CD4-positive, alpha-beta T cell (primary cell): Measurements from ENCODE around the gene CD4. TPM values are rescaled to one million over a fixed set of nuclear protein-coding genes. Genes with fewer than 3 reads are reported as not detected.
"Not testable (repeated sequence)": the region's sequence is repeated elsewhere in the genome, so short reads cannot be mapped to it uniquely, and the experiment has no call there.

Source experiments
- ATAC-seq: fragments of 200-7000 bp; cut with Tn5 transposase; one replicate; pipeline ENCODE4 v1.10.0; 2022; ENCODE audit warnings: mild to moderate bottlenecking; ENCODE audit not compliant: poor library complexity
- CTCF ChIA-PET: fragments of 350-600 bp; sonication (Branson Sonifier 250); formaldehyde crosslinking; loops from one replicate; lab custom pipeline; 2021; ENCODE audit warnings: antibody characterized with exemption, inconsistent platforms; lab: Charles Lee
- POLR2A ChIA-PET: fragments of 350-600 bp; sonication (Branson Sonifier 250); formaldehyde crosslinking; loops from one replicate; lab custom pipeline; 2021; ENCODE audit warnings: antibody characterized with exemption, inconsistent platforms; lab: Charles Lee
- DNase-seq, 14 experiments: peaks; one replicate each; pipeline ENCODE4 v3.0.0-alpha.2; 2013 to 2020; ENCODE audit warnings: mixed read lengths in 2 of 14
- H3K27ac ChIP-seq, 2 donors: one replicate each; pipeline versions ENCODE4 v1.5.1 to v1.7.0; 2013; ENCODE audit warnings: low read length in 2 of 2, low read depth in 1 of 2, mild to moderate bottlenecking in 1 of 2
- H3K27me3 ChIP-seq, 2 experiments: 1 replicate in 1 of 2; 2 replicates in 1 of 2; pipeline versions ENCODE4 v1.6.1 to v1.7.0; 2013; ENCODE audit warnings: low read length in 2 of 2, control low read depth in 1 of 2, mild to moderate bottlenecking in 1 of 2, moderate library complexity in 1 of 2; ENCODE audit not compliant: insufficient read depth in 2 of 2, control insufficient read depth in 1 of 2
- H3K36me3 ChIP-seq: one replicate; pipeline ENCODE4 v1.6.1; 2013; ENCODE audit warnings: low read length, control low read depth; ENCODE audit not compliant: insufficient read depth
- H3K4me1 ChIP-seq: one replicate; pipeline ENCODE4 v1.6.1; 2013; ENCODE audit warnings: low read length, control low read depth; ENCODE audit not compliant: insufficient read depth
- H3K4me3 ChIP-seq: one replicate; pipeline ENCODE4 v1.5.1; 2013; ENCODE audit warnings: mild to moderate bottlenecking, low read length, moderate library complexity
- H3K9me3 ChIP-seq, 2 experiments: 1 replicate in 1 of 2; 2 replicates in 1 of 2; pipeline versions ENCODE4 v1.6.1 to v1.7.0; 2013; ENCODE audit warnings: low read length in 2 of 2, mild to moderate bottlenecking in 2 of 2, control low read depth in 1 of 2, moderate library complexity in 1 of 2; ENCODE audit not compliant: control insufficient read depth in 1 of 2, insufficient read depth in 1 of 2
- H3K27ac Mint-ChIP-seq: one replicate; pipeline ENCODE4 v1.8.0; 2020; ENCODE audit warnings: mixed read lengths
- H3K27me3 Mint-ChIP-seq: one replicate; pipeline ENCODE4 v1.8.0; 2021; ENCODE audit warnings: mixed read lengths
- H3K36me3 Mint-ChIP-seq: one replicate; pipeline ENCODE4 v1.8.0; 2021; ENCODE audit warnings: low read depth, mixed read lengths
- H3K4me1 Mint-ChIP-seq: one replicate; pipeline ENCODE4 v1.8.0; 2021; ENCODE audit warnings: low read depth, mixed read lengths
- H3K4me3 Mint-ChIP-seq: one replicate; pipeline ENCODE4 v1.8.0; 2020; ENCODE audit warnings: mild to moderate bottlenecking, mixed read lengths
- H3K9me3 Mint-ChIP-seq: one replicate; pipeline ENCODE4 v1.8.0; 2020; ENCODE audit warnings: mixed read lengths
- intact Hi-C, 2 experiments: fragments of 100-400 bp; cut with DNase I in 1 of 2; cut with micrococcal nuclease in 1 of 2; formaldehyde crosslinking; loops; one replicate each; pipeline versions ENCODE4 v1.15.1 to v1.9.0; 2023 to 2025; cut with DNase I, micrococcal nuclease
- polyA plus RNA-seq, 2 donors: library from polyadenylated mRNA; unstranded; fragments of 120-200 nt; gene quantifications; one replicate each; pipeline ENCODE4 v1.2.1, GENCODE V29; 2013
- total RNA-seq, 174 experiments: library from RNA in 2 of 174; stranded (reverse) in 2 of 174; gene quantifications; one replicate each; pipeline ENCODE4 v1.2.3 and lab custom pipeline; 2021 to 2026
- TF ChIP-seq, protein P1 (sequence below): fragments of 200-600 bp; IDR thresholded peaks from one replicate; pipeline ENCODE4 v1.8.0; 2022; ENCODE audit warnings: antibody characterized with exemption, mild to moderate bottlenecking

The CD4 gene
- total RNA-seq (100 to 1,000 TPM; 134 to 136 TPM), total RNA-seq (lab: John Stamatoyannopoulos, UW) (6.7 to 379 (median 205) reads per million in 172 experiments)
- 334 TPM for polyA plus RNA-seq (2013, experiment 1 of 2)
- polyA plus RNA-seq (2013, experiment 2 of 2): 313 TPM

DNA sequence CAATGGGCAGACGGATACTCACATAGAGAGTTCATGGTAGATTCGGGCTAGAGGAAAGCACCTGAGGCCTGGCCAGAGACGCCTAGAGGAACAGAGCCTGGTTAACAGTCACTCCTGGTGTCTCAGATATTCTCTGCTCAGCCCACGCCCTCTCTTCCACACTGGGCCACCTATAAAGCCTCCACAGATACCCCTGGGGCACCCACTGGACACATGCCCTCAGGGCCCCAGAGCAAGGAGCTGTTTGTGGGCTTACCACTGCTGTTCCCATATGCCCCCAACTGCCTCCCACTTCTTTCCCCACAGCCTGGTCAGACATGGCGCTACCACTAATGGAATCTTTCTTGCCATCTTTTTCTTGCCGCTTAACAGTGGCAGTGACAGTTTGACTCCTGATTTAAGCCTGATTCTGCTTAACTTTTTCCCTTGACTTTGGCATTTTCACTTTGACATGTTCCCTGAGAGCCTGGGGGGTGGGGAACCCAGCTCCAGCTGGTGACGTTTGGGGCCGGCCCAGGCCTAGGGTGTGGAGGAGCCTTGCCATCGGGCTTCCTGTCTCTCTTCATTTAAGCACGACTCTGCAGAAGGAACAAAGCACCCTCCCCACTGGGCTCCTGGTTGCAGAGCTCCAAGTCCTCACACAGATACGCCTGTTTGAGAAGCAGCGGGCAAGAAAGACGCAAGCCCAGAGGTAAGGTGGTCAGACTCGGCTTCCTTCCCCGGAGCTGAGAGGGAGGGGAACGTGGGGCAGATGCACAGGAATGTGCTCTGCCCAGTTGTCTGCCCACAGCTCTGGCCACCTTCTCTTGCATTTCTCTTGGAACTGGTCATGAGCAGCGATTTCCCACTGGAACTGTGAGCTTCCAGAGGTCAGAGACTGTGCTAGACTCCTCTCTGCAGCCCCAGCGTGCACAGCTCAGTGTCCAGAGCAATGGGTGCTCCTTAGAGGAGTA is at the start of gene CD4:
Gene CD4 (plus strand): TSS at position 557 of the 953 bp plus-strand sequence. CDS start 10,611 bp downstream, outside the sequence.
- ChIA-PET POLR2A (interaction anchor here (0.8 to 3.6 kb wide), 21 partner anchors 9 to 183 kb away, joined by 3 to 20 read pairs (median 8); partner anchors contain the start of genes C12orf57, CDCA3, CHD4 and COPS7A), CTCF (interaction anchor here (1.5 to 3.9 kb wide), 2 partner anchors 23 to 36 kb away, joined by 6 to 21 read pairs; partner anchors contain the start of genes MLF2 and PTMS)
- Mint-ChIP-seq H3K27me3 (no peaks in the 10 kb centered on the region), H3K36me3 (peaks cover 42% of the 10 kb centered on the region), H3K4me1 (peaks cover 81% of the 10 kb centered on the region), H3K27ac (peak within 1 kb of the TSS; percentile 93), H3K9me3 (no peaks in the 10 kb centered on the region), H3K4me3 (peak within 1 kb of the TSS; percentile 96)
- Histone ChIP-seq H3K36me3 (peaks cover 9% of the 10 kb centered on the region), H3K27me3 (no peaks in the 10 kb centered on the region), H3K4me1 (peaks cover 89% of the 10 kb centered on the region), H3K9me3 (no peaks in the 10 kb centered on the region), H3K4me3 (peak within 1 kb of the TSS; percentile 66), H3K27ac (peak within 1 kb of the TSS; percentile 72 to 91)
- intact Hi-C loops: loop anchor here in 1 of 2 experiments (2.0 to 5.0 kb wide), 2 partner anchors 38 to 62 kb away; partner anchors contain the start of genes CDCA3 and P3H3
- peak; percentile 48 to 91 (median 76) for DNase-seq
- ATAC-seq: peak; percentile 51
- TF ChIP-seq, protein P1, sequence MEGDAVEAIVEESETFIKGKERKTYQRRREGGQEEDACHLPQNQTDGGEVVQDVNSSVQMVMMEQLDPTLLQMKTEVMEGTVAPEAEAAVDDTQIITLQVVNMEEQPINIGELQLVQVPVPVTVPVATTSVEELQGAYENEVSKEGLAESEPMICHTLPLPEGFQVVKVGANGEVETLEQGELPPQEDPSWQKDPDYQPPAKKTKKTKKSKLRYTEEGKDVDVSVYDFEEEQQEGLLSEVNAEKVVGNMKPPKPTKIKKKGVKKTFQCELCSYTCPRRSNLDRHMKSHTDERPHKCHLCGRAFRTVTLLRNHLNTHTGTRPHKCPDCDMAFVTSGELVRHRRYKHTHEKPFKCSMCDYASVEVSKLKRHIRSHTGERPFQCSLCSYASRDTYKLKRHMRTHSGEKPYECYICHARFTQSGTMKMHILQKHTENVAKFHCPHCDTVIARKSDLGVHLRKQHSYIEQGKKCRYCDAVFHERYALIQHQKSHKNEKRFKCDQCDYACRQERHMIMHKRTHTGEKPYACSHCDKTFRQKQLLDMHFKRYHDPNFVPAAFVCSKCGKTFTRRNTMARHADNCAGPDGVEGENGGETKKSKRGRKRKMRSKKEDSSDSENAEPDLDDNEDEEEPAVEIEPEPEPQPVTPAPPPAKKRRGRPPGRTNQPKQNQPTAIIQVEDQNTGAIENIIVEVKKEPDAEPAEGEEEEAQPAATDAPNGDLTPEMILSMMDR: no peak

DNA sequence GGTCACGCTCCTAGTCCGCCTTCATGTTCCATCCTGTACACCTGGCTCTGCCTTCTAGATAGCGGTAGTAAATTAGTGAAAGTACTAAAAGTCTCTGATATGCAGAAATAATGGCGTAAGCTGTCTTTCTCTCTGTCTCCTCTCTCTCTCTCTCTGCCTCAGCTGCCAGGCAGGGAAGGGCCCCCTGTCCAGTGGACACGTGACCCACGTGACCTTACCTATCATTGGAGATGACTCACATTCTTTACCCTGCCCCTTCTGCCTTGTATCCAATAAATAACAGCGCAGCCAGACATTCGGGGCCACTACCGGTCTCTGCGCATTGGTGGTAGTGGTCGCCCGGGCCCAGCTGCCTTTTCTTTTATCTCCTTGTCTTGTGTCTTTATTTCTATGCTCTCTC is 47.2 kb upstream of the CD4 start:
- H3K4me3 Mint-ChIP-seq, DNase-seq, ATAC-seq, H3K9me3 ChIP-seq, CTCF ChIA-PET, intact Hi-C loops, H3K27me3 ChIP-seq, H3K36me3 Mint-ChIP-seq, H3K27me3 Mint-ChIP-seq, H3K9me3 Mint-ChIP-seq, H3K4me3 ChIP-seq, H3K27ac Mint-ChIP-seq, POLR2A ChIA-PET, H3K36me3 ChIP-seq, H3K27ac ChIP-seq: not testable (repeated sequence)
- peaks cover 16% of the 10 kb centered on the region for H3K4me1 ChIP-seq
- peaks cover 15% of the 10 kb centered on the region for H3K4me1 Mint-ChIP-seq

DNA sequence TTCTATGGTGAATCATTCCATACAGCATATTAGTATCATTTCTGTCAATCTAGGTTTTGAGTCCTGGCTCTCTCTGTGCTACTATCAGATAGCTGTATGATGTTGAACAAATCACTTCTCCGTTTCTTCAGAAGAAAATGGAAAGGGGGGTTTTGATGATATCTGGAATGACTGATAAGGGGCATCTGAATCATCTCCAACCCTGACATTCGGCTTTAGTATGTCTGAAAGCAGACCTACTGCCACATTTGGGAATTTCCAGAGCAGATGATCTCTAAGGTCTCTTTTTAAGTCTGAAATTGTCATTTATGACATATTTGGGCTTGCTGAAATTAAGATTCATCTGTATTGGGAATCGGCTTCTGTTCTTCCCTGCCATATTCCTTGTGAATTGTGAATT is 46.5 kb upstream of the CD4 start:
- ATAC-seq: no peak
- H3K4me3 Mint-ChIP-seq: no peak overlapping the region
- intact Hi-C loops: no loop called here
- no peak overlapping the region for H3K4me3 ChIP-seq
- POLR2A ChIA-PET: no interaction called here
- peaks cover 0 to 6% of the 10 kb centered on the region in 2 experiments for H3K9me3 ChIP-seq
- no peak overlapping the region for H3K27ac ChIP-seq
- H3K9me3 Mint-ChIP-seq: no peaks in the 10 kb centered on the region
- CTCF ChIA-PET: no interaction called here
- peaks cover 16% of the 10 kb centered on the region for H3K4me1 ChIP-seq
- H3K36me3 ChIP-seq: peaks cover 10% of the 10 kb centered on the region
- no peaks in the 10 kb centered on the region for H3K27me3 ChIP-seq
- H3K27ac Mint-ChIP-seq: no peak overlapping the region
- H3K36me3 Mint-ChIP-seq: peaks cover 16% of the 10 kb centered on the region
- DNase-seq: no peak
- TF ChIP-seq, protein P1: no peak
- no peaks in the 10 kb centered on the region for H3K27me3 Mint-ChIP-seq
- peaks cover 15% of the 10 kb centered on the region for H3K4me1 Mint-ChIP-seq

DNA sequence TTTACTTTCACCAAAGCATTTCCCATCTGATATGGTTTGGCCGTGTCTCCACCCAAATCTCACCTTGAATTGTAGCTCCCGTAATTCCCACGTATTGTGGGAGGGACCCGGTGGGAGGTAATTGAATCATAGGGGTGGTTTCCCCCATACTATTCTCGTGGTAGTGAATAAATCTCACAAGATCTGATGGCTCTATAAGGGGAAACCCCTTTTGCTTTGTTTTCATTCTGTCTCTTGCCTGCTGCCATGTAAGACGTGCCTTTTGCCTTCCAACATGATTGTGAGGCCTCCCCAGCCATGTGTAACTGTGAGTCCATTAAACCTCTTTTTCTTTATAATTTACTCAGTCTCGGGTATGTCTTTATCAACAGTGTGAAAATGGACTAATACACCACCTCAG is 46.0 kb upstream of the CD4 start:
- H3K9me3 Mint-ChIP-seq, H3K27ac ChIP-seq, H3K9me3 ChIP-seq, DNase-seq, H3K4me3 ChIP-seq, H3K27ac Mint-ChIP-seq, H3K27me3 Mint-ChIP-seq, ATAC-seq, intact Hi-C loops, CTCF ChIA-PET, H3K4me3 Mint-ChIP-seq, H3K27me3 ChIP-seq, POLR2A ChIA-PET: not testable (repeated sequence)
- H3K36me3 Mint-ChIP-seq: peaks cover 20% of the 10 kb centered on the region
- H3K36me3 ChIP-seq: peaks cover 15% of the 10 kb centered on the region
- H3K4me1 Mint-ChIP-seq: peaks cover 15% of the 10 kb centered on the region
- peaks cover 16% of the 10 kb centered on the region for H3K4me1 ChIP-seq
